Right lobe of liver (tissue), 4 donors: ENCODE measurements around the gene XRCC3.

ENCODE experiments used
- CTCF ChIP-seq, 4 donors: fragments of 200-600 bp in 3 of 4; fragments of 450-650 bp in 1 of 4; IDR thresholded peaks; one replicate each; pipeline versions ENCODE4 v1.5.1 to v1.8.0; 2016 to 2022; ENCODE audit warnings: antibody characterized with exemption in 4 of 4, mild to moderate bottlenecking in 2 of 4
- POLR2A ChIP-seq: fragments of 450-650 bp; IDR thresholded peaks from one replicate; pipeline ENCODE4 v1.6.1; 2017; ENCODE audit warnings: antibody characterized with exemption, mild to moderate bottlenecking
- donor health status: DM: no; HTN: no; CAD: no.
- donor health status: DM: no; HTN: no; CAD: no.
- donor health status: DM: no; HTN: yes; CAD: no.

- no peak for TF ChIP-seq CTCF (IDR thresholded peaks at IDR 0.05)
- no peak for TF ChIP-seq POLR2A
These were observed 58.5 kb downstream of the XRCC3 start for GRCh38 chr14:103656756-103657133.
